SKM-1 (cell line): ENCODE data around the gene NPC1.
A peak's percentile ranks its signal among the peaks of the same experiment; 100 is the strongest.

Source experiments
- DNase-seq: peaks from one replicate; lab custom pipeline; 2025; ENCODE audit not compliant: unreplicated experiment; lab: John Stamatoyannopoulos, UW

Gene NPC1

GRCh38 chr18:23550898-23551297, 35.4 kb downstream of the NPC1 start:
- DNase-seq = no peak

GRCh38 chr18:23548719-23549118, 37.6 kb downstream of the NPC1 start:
- DNase-seq = no peak

- DNase-seq = no peak
Measured at GRCh38 chr18:23548275-23548674, 38.0 kb downstream of the NPC1 start.

- DNase-seq = no peak
Measured at GRCh38 chr18:23547846-23548245, 38.5 kb downstream of the NPC1 start.

- no peak for DNase-seq
Measured at GRCh38 chr18:23547306-23547705, 39.0 kb downstream of the NPC1 start.

- DNase-seq = no peak
Measured at GRCh38 chr18:23545247-23545789, 41.0 kb downstream of the NPC1 start.

- no peak for DNase-seq
Measured at GRCh38 chr18:23542461-23542860, 43.8 kb downstream of the NPC1 start.

GRCh38 chr18:23541349-23542093, 44.8 kb downstream of the NPC1 start:
- no peak for DNase-seq

- DNase-seq = peak; percentile 65
Measured at GRCh38 chr18:23540867-23541266, 45.4 kb downstream of the NPC1 start.

GRCh38 chr18:23539911-23540525, 46.3 kb downstream of the NPC1 start:
- no peak for DNase-seq

GRCh38 chr18:23539296-23539695, 47.0 kb downstream of the NPC1 start:
- no peak for DNase-seq

GRCh38 chr18:23538870-23539269, 47.4 kb downstream of the NPC1 start:
- DNase-seq = no peak

GRCh38 chr18:23538001-23538400, 48.3 kb downstream of the NPC1 start:
- no peak for DNase-seq

GRCh38 chr18:23537274-23537673, 49.0 kb downstream of the NPC1 start:
- no peak for DNase-seq

GRCh38 chr18:23536204-23536603, 50.1 kb downstream of the NPC1 start:
- DNase-seq = no peak

GRCh38 chr18:23534276-23534675, 52.0 kb downstream of the NPC1 start:
- DNase-seq = no peak

GRCh38 chr18:23532848-23533247, 53.5 kb downstream of the NPC1 start:
- no peak for DNase-seq

- DNase-seq = no peak
Measured at GRCh38 chr18:23531912-23532311, 54.4 kb downstream of the NPC1 start.

GRCh38 chr18:23530195-23530594, 56.1 kb downstream of the NPC1 start:
- peak; percentile 20 for DNase-seq

- no peak for DNase-seq
Measured at GRCh38 chr18:23529604-23530003, 56.7 kb downstream of the NPC1 start.

GRCh38 chr18:23528580-23529472, 57.5 kb downstream of the NPC1 start:
- DNase-seq = no peak
